NCI-H748 treated with DMSO at 0.1 percent for 48 hours (cell line): ENCODE measurements around the gene LRCH1.
A peak's percentile ranks its signal among the peaks of the same experiment; 100 is the strongest.
"Not testable (repeated sequence)": the region's sequence is repeated elsewhere in the genome, so short reads cannot be mapped to it uniquely, and the experiment has no call there.

ENCODE experiments used
- DNase-seq: peaks from one replicate; lab custom pipeline; 2025; lab: John Stamatoyannopoulos, UW

The LRCH1 gene

GRCh38 chr13:46753137-46753536 is 200.2 kb downstream of the LRCH1 start:
- peak; percentile 36 for DNase-seq

DNA sequence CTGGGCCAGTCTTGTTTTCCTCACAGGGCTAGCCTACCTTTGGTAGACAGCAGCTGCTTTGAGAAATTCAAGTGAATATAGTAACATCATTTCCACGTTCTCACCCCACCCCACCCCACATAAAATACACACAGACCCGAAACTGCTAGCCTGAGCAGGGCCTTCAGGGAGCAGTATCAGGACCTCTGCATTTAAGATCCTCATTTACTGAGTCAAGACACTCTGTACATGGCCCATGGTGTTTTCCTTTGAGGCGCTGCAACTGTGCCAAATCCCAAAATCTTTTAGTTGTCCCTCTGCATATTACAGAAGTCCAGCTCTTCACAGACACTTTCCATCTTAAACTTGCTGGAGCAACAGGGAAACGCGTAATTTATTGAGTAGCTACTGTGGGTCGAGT is 200.9 kb downstream of the LRCH1 start:
- no peak for DNase-seq

- DNase-seq, result no peak
Measured at GRCh38 chr13:46754812-46755211, 201.8 kb downstream of the LRCH1 start.

GRCh38 chr13:46755508-46755907 is 202.5 kb downstream of the LRCH1 start:
- DNase-seq, result not testable (repeated sequence)

GRCh38 chr13:46756977-46757376 is 204.0 kb downstream of the LRCH1 start:
- no peak for DNase-seq

DNA sequence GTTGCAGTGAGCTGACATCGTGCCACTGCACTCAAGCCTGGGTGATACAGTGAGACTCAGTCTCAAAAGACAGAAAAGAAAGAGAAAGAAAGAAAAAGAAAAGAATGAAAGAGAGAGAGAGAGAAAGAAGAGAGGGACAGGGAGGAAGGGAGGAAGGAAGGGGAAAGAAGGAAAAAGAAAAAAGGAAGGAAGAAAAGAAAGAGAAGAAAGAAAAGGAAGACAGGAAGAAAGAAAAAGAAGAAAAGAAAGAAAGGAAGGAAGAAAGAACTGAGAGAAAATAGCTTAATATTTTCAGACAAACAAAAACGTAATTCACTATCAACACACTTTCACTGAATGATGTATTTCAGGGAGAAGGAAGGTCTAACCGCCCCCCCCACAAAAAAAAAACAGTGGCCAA is 204.7 kb downstream of the LRCH1 start:
- no peak for DNase-seq

GRCh38 chr13:46759846-46760245 is 206.9 kb downstream of the LRCH1 start:
- no peak for DNase-seq

DNA sequence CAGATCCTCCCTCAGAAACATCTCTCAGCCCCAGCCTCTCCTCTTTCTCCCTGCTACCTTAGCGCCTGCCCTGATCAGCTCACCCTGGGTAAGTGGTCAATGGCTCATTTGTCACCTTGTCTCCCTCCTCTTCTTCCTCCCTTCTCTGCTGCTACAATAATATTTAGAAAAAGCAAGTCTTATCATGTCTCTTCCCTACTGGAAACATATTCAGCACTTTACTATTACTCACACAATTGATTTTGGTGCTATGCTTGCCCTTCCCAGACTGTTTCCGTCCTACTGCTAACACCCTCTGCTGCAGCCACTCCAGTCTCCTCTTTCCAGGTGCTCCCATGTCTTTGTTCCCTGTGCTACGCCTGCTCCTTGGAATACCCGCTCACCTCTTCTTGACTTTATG is 208.2 kb downstream of the LRCH1 start:
- DNase-seq, result no peak

DNA sequence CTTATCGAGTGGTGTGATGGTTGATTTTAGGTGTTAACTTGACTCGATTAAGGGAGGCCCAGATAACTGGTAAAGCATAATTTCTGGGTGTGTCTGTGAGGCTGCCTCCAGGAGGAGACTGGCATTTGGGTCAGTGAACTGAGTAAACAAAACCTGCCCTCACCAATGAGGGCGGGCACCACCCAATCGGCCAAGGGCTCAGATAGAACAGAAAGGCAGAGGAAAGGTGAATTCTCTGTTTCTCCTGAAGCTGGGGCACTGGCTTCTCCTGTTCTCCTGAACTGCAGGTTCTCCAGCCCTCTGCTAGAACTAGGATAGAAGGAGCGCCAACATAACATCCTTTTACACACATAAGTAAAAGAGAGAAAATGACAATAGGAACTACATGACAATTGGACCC is 208.9 kb downstream of the LRCH1 start:
- no peak for DNase-seq

GRCh38 chr13:46769925-46770324 is 217.0 kb downstream of the LRCH1 start:
- not testable (repeated sequence) for DNase-seq

GRCh38 chr13:46771693-46772092 is 218.7 kb downstream of the LRCH1 start:
- DNase-seq, result no peak

GRCh38 chr13:46773541-46773940 is 220.6 kb downstream of the LRCH1 start:
- DNase-seq, result no peak

DNA sequence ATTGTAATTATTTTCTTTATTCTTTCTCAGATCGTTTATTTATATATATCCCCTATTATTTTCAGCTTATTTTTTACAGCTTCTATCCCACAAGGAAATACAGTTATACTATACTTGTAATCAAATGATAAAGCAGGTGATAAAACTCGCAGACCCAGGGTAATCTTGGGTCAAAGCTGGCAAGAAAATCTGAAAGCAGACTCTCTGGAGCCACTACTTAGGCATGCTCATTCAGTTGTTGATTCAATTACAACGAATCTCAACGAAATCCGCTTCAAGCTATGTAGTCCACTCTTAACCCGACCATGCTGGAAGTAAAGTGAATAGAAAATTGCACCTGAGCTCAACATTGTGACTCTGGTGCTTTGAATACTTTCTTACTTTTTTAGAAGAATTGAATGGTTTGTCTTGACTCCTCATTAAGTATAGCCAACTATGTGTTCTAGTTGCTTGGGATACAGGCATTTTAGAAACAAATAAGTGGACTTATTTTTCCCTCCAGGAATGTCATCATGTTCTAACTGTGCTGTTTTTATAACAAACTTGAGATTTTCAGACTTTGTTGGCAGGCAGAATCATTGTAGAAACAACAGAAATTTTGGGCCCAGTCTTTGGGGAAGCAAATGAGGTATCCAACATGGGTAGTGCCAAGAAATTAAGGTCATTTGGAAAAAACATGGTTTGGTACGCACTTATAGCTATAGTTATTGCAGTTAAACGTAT is 222.6 kb downstream of the LRCH1 start:
- no peak for DNase-seq

GRCh38 chr13:46778095-46778494 is 225.1 kb downstream of the LRCH1 start:
- DNase-seq, result no peak

- DNase-seq, result no peak
Measured at GRCh38 chr13:46778890-46779289, 225.9 kb downstream of the LRCH1 start.

DNA sequence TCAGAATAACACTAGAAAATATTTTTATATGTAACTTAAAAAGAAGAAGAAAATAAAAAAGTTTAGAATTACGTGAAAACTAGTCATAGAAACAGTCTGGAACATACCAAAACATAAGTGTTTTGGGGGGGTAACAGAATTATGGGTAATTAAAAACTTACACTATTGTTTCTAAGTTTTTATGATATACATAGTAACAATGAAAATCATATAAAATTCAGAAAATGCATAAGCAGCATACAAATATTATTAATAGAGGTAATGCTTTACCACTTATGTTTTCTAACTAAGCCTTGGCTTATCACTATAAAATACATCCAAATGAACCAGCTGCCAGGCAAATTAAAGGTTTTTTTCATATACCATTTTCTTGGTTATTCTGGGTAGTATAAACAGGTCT is 229.1 kb downstream of the LRCH1 start:
- no peak for DNase-seq

DNA sequence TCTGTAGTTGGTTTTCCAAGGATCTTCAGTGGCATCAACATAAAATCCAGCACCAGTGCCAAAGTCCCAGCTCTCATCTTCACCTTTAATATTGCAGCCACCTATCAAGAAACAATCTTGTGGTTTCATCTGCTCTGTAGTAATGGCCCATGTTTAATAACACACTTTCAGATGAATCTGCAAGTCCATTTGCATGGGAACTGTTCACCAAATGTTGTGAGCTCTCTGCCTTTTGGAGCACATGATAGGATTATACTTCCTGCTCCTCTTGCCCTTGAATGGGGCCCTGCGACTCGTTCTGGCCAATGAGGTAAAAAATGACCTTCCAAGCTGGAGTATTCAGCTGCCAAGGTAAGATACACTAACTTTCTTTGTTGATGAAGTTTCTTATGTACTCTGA is 229.7 kb downstream of the LRCH1 start:
- no peak for DNase-seq

DNA sequence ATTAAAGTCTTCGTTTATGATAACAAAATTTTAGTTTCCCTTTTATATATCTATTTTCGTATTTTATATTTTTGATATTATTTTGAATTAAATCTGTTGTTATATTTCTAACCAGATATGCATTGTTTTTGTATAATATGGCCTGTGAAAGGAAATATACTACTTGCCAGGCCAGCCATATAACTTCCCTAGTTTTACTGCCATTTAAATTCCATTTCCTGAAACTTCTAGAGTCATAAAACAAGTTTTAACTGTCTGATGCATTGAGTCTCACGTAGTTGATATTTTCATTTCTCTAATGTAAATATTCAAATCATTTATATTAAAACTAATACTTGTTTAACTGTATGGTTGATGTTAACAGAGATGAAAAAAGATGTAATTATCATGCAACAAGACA is 230.5 kb downstream of the LRCH1 start:
- no peak for DNase-seq

GRCh38 chr13:46795321-46795720 is 242.4 kb downstream of the LRCH1 start:
- no peak for DNase-seq

DNA sequence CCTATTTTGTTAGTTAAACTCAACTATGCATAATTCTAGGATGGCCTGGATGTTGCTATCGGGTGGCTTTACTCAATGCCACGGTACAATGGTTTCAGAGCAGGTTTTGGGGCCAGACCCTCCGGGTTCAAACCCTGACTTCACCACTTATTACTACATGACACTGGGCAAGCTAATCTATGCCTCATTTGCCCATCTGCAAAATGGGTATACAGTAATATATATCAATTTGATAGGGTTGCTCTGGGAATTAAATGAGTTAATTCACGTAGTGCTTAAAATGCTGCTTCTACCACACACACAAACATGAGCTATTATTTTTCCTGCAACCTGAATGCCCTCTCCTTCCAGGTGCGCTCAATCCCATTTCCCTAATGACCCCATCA is 243.2 kb downstream of the LRCH1 start:
- DNase-seq, result no peak

DNA sequence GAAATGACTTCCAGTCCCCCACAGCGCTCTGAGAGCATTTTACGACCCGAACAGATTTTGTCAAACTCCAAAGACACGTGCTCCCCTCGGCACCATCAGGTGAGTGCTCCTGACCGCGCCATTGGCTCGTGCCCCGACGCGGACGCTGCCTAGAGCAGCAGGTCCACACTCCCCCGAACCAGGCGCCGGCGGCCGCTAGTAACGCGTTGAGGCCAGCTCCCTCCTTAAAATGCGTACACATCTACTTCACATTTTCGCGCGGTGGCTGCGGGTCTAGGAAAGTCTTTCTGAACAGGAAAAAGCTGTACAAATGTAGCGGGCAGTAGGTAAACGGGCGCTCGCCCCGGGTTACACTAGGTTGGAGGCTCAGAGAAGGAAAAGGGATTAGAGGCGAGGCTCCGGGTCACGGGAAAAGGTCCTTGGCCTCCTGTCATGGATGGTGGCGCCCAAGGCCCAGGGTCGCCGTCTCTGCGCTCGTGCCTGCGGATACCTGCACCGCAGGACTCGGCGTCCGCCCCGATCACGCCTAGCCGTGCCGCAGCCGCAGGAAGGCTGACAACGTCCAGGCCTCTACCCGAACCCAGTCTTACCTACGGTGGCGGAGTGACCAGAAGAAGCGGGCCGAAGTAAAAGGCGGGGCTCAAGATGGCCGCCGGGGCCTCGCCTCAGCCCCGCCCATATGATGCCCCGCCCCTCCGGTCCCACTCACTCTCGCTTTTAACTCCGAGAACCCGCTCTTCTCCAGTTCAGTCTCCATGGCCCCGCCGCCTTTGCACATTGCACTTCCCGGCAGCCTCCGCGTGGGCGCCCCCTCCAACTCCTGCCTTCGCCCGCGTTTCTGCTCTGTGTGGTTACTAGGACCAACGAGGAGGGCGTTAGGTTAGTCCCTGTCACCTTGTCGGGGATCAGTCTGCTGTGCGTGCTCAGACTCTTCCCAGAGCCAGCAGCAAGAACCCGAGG is 243.8 kb downstream of the LRCH1 start, which contains the start of gene ESD:
ESD (minus strand) TSS at position 647 of the 960 bp plus-strand sequence. CDS start 5,748 bp downstream, outside the sequence.
- DNase-seq, result peak; percentile 84

DNA sequence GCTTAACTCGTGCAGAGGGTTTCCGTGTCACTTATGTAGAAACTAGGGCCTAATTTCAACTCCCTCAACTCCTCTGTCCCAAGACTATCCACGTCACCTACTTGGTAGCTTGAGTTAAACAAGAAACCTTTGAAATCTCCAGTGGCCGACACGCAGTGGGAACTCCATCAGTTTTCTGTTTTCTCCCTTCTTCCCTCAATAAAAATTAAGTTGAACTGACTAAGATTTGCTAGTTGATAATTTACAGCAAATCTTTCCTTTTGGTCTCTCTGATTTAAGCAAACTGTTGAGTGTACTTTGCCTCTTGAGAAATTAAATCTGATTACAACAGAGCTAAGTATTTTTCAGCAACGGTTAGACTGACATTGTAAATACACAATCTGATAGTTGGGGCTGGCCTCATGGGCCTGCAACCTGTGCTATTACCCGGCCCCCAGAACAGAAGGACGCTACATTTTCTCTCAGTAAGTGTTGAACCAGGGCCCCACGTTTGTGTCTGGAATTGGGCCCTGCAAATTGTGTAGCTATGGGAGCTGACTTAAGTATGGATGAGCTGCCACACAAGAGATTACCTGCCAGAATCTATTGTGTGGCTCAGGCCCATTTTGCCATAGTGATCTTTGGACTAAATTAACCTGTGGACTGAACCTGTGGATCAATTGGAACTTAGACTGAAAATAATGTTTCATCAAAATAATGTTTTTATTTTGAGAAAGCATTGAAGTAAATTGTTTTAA is 244.7 kb downstream of the LRCH1 start:
- DNase-seq, result no peak
